ENCODE measurements around the gene TRNP1. TPM values are rescaled to one million over a fixed set of nuclear protein-coding genes. Genes with fewer than 3 reads are reported as not detected.

Gene TRNP1
- total and polyA plus RNA-seq, 2 of the 4 experiments (the other 2 are of a cell fraction): 63.3 to 91.6 TPM

GRCh38 chr1:27049607-27050006 lies 56.1 kb downstream of the TRNP1 start:
- H3K9me3 ChIP-seq (ENCODE audit: control insufficient read depth, insufficient read depth, low read length): peaks cover 2% of the 10 kb centered on the region; the same call in 1 of the 2 replicates
- H3K14ac ChIP-seq (replicated peaks; ENCODE audit: low read depth, low read length): no peak overlapping the region
- no peak overlapping the region for H3K4me2 ChIP-seq (ENCODE audit: low read depth, low read length)
- DNase-seq (no peak), ATAC-seq (ENCODE audit: low read depth) (no peak)
- no TSS peak for BruUV-seq (replicated peaks)
- H4K5ac ChIP-seq (ENCODE audit: low read depth, low read length): no peak overlapping the region
- no peaks in the 10 kb centered on the region for H3K9me1 ChIP-seq (ENCODE audit: insufficient read depth, low read length)
- CTCF ChIA-PET: no interaction called here
- H4K8ac ChIP-seq (ENCODE audit: low read depth in 2 of 2, low read length in 2 of 2): no peak overlapping the region
- H2BK15ac ChIP-seq (ENCODE audit: low read depth, low read length): no peak overlapping the region
- dilution Hi-C loops (cut with HindIII; ENCODE audit: low sequenced_read_pairs, unreplicated experiment) (no loop called here), intact Hi-C loops (cut with micrococcal nuclease) (loop anchor here (10.0 kb wide), 1 partner anchor 145 kb away; no protein-coding TSS in a partner anchor), in situ Hi-C loops (cut with MboI; ENCODE audit: low sequenced_read_pairs) (loop anchor here (5.0 to 10.0 kb wide), 2 partner anchors 48 to 235 kb away; no protein-coding TSS in a partner anchor)
- no peak overlapping the region for H2BK5ac ChIP-seq (ENCODE audit: low read depth, low read length, poor library complexity, severe bottlenecking)
- POLR2A ChIA-PET (ENCODE audit: unreplicated experiment): no interaction called here
- H3K79me1 ChIP-seq (ENCODE audit: low read depth in 1 of 2, low read length in 2 of 2): no peaks in the 10 kb centered on the region
- H3K18ac ChIP-seq (ENCODE audit: low read depth, low read length): no peak overlapping the region
- H3K4me1 ChIP-seq (ENCODE audit: control insufficient read depth, insufficient read depth, low read length): no peaks in the 10 kb centered on the region
- H2AK9ac ChIP-seq (replicated peaks; ENCODE audit: low read depth, low read length, poor library complexity): no peak overlapping the region
- no peak overlapping the region for H3K23ac ChIP-seq (ENCODE audit: low read depth, low read length)
- H2BK120ac ChIP-seq (ENCODE audit: low read depth, low read length): no peak overlapping the region
- no peak overlapping the region for H3K9ac ChIP-seq (ENCODE audit: low read depth, low read length)
- H2BK20ac ChIP-seq (ENCODE audit: low read depth, low read length): no peak overlapping the region
- no peak overlapping the region for H3K4me3 ChIP-seq (ENCODE audit: insufficient read depth, low read depth, low read length)
- no peak overlapping the region for H3K27ac ChIP-seq (ENCODE audit: insufficient read depth, low read length)
- H3K27me3 ChIP-seq (ENCODE audit: control insufficient read depth, insufficient read depth, low read length): peaks cover 4% of the 10 kb centered on the region; the same call in 1 of the 2 replicates
- no peaks in the 10 kb centered on the region for H3K36me3 ChIP-seq (ENCODE audit: control insufficient read depth, insufficient read depth, low read length)
- no peak overlapping the region for H2AK5ac ChIP-seq (ENCODE audit: low read depth, low read length)
- TF ChIP-seq FOS (IDR thresholded peaks at IDR 0.05; ENCODE audit: low read depth, low read length) (no peak), MAFK (IDR thresholded peaks at IDR 0.05; ENCODE audit: low read depth, low read length) (no peak)
- H2AFZ ChIP-seq (replicated peaks; ENCODE audit: low read length, poor library complexity): no peak overlapping the region
- no peak overlapping the region for H3K56ac ChIP-seq (ENCODE audit: extremely low read depth, insufficient read depth, low read length)
- H4K91ac ChIP-seq (ENCODE audit: insufficient read depth, low read depth, low read length): no peak overlapping the region
- no CpG with 5 or more reads among the region's 3 CpGs for WGBS, 2 experiments (ENCODE audit: extremely low coverage in 2 of 2, insufficient read length in 1 of 2)
- no peak overlapping the region for H3K4ac ChIP-seq (ENCODE audit: low read depth, low read length)
- H4K20me1 ChIP-seq (ENCODE audit: insufficient read depth, low read length): no peaks in the 10 kb centered on the region

Other genes starting within 250 kb of the TRNP1 start
- 8.6 and 10.6 TPM in 2 replicates for gene PIGV, start 205.7 kb upstream of the TRNP1 start, total RNA-seq (2012; rRNA removed)
- gene PIGV, start 205.7 kb upstream of the TRNP1 start, polyA plus RNA-seq (2012; rRNA removed): 6.9 and 7.2 TPM in 2 replicates
- gene ZDHHC18, start 167.0 kb upstream of the TRNP1 start, total RNA-seq (2012; rRNA removed): 9.4 and 12.5 TPM in 2 replicates
- 37.0 and 38.4 TPM in 2 replicates for gene ZDHHC18, start 167.0 kb upstream of the TRNP1 start, polyA plus RNA-seq (2012; rRNA removed)
- gene SFN, start 130.5 kb upstream of the TRNP1 start, total RNA-seq (2012; rRNA removed): 0.18 TPM in 1 of 2 replicates, not detected in the other
- gene SFN, start 130.5 kb upstream of the TRNP1 start, polyA plus RNA-seq (2012; rRNA removed): 0.17 and 0.34 TPM in 2 replicates
- 10.6 and 15.4 TPM in 2 replicates for gene GPN2, start 103.4 kb upstream of the TRNP1 start, total RNA-seq (2012; rRNA removed)
- gene GPN2, start 103.4 kb upstream of the TRNP1 start, polyA plus RNA-seq (2012; rRNA removed): 22.2 and 37.2 TPM in 2 replicates
- 5.2 and 6.1 TPM in 2 replicates for gene GPATCH3, start 93.2 kb upstream of the TRNP1 start, total RNA-seq (2012; rRNA removed)
- 7.6 and 8.0 TPM in 2 replicates for gene GPATCH3, start 93.2 kb upstream of the TRNP1 start, polyA plus RNA-seq (2012; rRNA removed)
- gene NR0B2, start 79.7 kb upstream of the TRNP1 start, total RNA-seq (2012; rRNA removed): not detected in 2 replicates
- not detected in 2 replicates for gene NR0B2, start 79.7 kb upstream of the TRNP1 start, polyA plus RNA-seq (2012; rRNA removed)
- 34.8 and 50.0 TPM in 2 replicates for gene NUDC, start 71.9 kb upstream of the TRNP1 start, total RNA-seq (2012; rRNA removed)
- 85.7 and 89.8 TPM in 2 replicates for gene NUDC, start 71.9 kb upstream of the TRNP1 start, polyA plus RNA-seq (2012; rRNA removed)
- not detected in 2 replicates for gene KDF1, start 33.2 kb upstream of the TRNP1 start, total RNA-seq (2012; rRNA removed)
- not detected in 2 replicates for gene KDF1, start 33.2 kb upstream of the TRNP1 start, polyA plus RNA-seq (2012; rRNA removed)
- 11.1 and 11.7 TPM in 2 replicates for gene TENT5B, start 19.2 kb downstream of the TRNP1 start, total RNA-seq (2012; rRNA removed)
- gene TENT5B, start 19.2 kb downstream of the TRNP1 start, polyA plus RNA-seq (2012; rRNA removed): 7.3 and 8.2 TPM in 2 replicates
- 1.9 and 2.0 TPM in 2 replicates for gene SLC9A1, start 161.4 kb downstream of the TRNP1 start, total RNA-seq (2012; rRNA removed)
- gene SLC9A1, start 161.4 kb downstream of the TRNP1 start, polyA plus RNA-seq (2012; rRNA removed): 20.5 and 21.2 TPM in 2 replicates
- gene WDTC1, start 240.9 kb downstream of the TRNP1 start, total RNA-seq (2012; rRNA removed): 9.9 and 10.0 TPM in 2 replicates
- gene WDTC1, start 240.9 kb downstream of the TRNP1 start, polyA plus RNA-seq (2012; rRNA removed): 15.2 and 16.4 TPM in 2 replicates